Measurements from ENCODE around the gene CTNNBL1.

CTNNBL1 gene

GRCh38 chr20:37848706-37849105 is 154.9 kb downstream of the CTNNBL1 start:
- H3K4me3 ChIP-seq, result no peak overlapping the region
- H3K9me3 ChIP-seq, result no peaks in the 10 kb centered on the region
- no peaks in the 10 kb centered on the region for H3K4me1 ChIP-seq
- H3K27me3 ChIP-seq, result no peaks in the 10 kb centered on the region
- intact Hi-C loops (cut with DNase I; ENCODE audit: low total_unique reads), result no loop called here
- no peak for TF ChIP-seq CTCF (IDR thresholded peaks at IDR 0.05)
- DNase-seq, result no peak
- H3K36me3 ChIP-seq, result peaks cover 23 to 89% (median 41%) of the 10 kb centered on the region in 3 donors
- H3K27ac ChIP-seq, result no peak overlapping the region

GRCh38 chr20:37849156-37849555 is 155.3 kb downstream of the CTNNBL1 start:
- Histone ChIP-seq H3K9me3 (no peaks in the 10 kb centered on the region), H3K36me3 (peaks cover 23 to 88% (median 42%) of the 10 kb centered on the region in 3 donors), H3K27ac (no peak overlapping the region), H3K4me1 (no peaks in the 10 kb centered on the region), H3K4me3 (no peak overlapping the region), H3K27me3 (no peaks in the 10 kb centered on the region)
- peak in 1 of 2 donors; percentile 35 for DNase-seq
- no peak for TF ChIP-seq CTCF (IDR thresholded peaks at IDR 0.05)
- intact Hi-C loops (cut with DNase I; ENCODE audit: low total_unique reads), result no loop called here

- no peak overlapping the region for H3K27ac ChIP-seq
- DNase-seq, result no peak
- intact Hi-C loops (cut with DNase I; ENCODE audit: low total_unique reads), result no loop called here
- TF ChIP-seq CTCF (IDR thresholded peaks at IDR 0.05), result no peak
- H3K9me3 ChIP-seq, result no peaks in the 10 kb centered on the region
- peaks cover 23 to 83% (median 42%) of the 10 kb centered on the region in 3 donors for H3K36me3 ChIP-seq
- H3K4me3 ChIP-seq, result no peak overlapping the region
- no peaks in the 10 kb centered on the region for H3K4me1 ChIP-seq
- H3K27me3 ChIP-seq, result no peaks in the 10 kb centered on the region
These were observed 155.7 kb downstream of the CTNNBL1 start for GRCh38 chr20:37849566-37849965.

GRCh38 chr20:37850036-37850592 is 156.3 kb downstream of the CTNNBL1 start:
- Histone ChIP-seq H3K9me3 (no peaks in the 10 kb centered on the region), H3K4me1 (no peaks in the 10 kb centered on the region), H3K36me3 (peaks cover 23 to 78% (median 43%) of the 10 kb centered on the region in 3 donors), H3K27ac (no peak overlapping the region), H3K27me3 (no peaks in the 10 kb centered on the region), H3K4me3 (no peak overlapping the region)
- no peak for TF ChIP-seq CTCF (IDR thresholded peaks at IDR 0.05)
- intact Hi-C loops (cut with DNase I; ENCODE audit: low total_unique reads), result no loop called here
- no peak for DNase-seq

- intact Hi-C loops (cut with DNase I; ENCODE audit: low total_unique reads), result no loop called here
- H3K4me3 ChIP-seq, result no peak overlapping the region
- H3K36me3 ChIP-seq, result peaks cover 23 to 74% (median 42%) of the 10 kb centered on the region in 3 donors
- no peaks in the 10 kb centered on the region for H3K27me3 ChIP-seq
- H3K9me3 ChIP-seq, result no peaks in the 10 kb centered on the region
- H3K4me1 ChIP-seq, result no peaks in the 10 kb centered on the region
- TF ChIP-seq CTCF (IDR thresholded peaks at IDR 0.05), result no peak
- no peak overlapping the region for H3K27ac ChIP-seq
- no peak for DNase-seq
These were observed 157.0 kb downstream of the CTNNBL1 start for GRCh38 chr20:37850724-37851355.
